ENCODE results near the gene GALNT8.

- TF ChIP-seq EZH2 (IDR thresholded peaks at IDR 0.05; ENCODE audit: low read depth, unreplicated experiment) (no peak), CREB1 (CRISPR knock-in tag; IDR thresholded peaks at IDR 0.05; ENCODE audit: low read depth) (no peak), REST (IDR thresholded peaks at IDR 0.05; ENCODE audit: unreplicated experiment) (no peak), EZH2phosphoT487 (IDR thresholded peaks at IDR 0.05; ENCODE audit: unreplicated experiment) (no peak), POLR2AphosphoS5 (IDR thresholded peaks at IDR 0.05; ENCODE audit: low read depth) (no peak)
- TF ChIP-seq, protein P1, sequence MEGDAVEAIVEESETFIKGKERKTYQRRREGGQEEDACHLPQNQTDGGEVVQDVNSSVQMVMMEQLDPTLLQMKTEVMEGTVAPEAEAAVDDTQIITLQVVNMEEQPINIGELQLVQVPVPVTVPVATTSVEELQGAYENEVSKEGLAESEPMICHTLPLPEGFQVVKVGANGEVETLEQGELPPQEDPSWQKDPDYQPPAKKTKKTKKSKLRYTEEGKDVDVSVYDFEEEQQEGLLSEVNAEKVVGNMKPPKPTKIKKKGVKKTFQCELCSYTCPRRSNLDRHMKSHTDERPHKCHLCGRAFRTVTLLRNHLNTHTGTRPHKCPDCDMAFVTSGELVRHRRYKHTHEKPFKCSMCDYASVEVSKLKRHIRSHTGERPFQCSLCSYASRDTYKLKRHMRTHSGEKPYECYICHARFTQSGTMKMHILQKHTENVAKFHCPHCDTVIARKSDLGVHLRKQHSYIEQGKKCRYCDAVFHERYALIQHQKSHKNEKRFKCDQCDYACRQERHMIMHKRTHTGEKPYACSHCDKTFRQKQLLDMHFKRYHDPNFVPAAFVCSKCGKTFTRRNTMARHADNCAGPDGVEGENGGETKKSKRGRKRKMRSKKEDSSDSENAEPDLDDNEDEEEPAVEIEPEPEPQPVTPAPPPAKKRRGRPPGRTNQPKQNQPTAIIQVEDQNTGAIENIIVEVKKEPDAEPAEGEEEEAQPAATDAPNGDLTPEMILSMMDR (conservative IDR thresholded peaks at IDR 0.05; ENCODE audit: low read depth in 2 of 2), result no peak
- TF ChIP-seq, protein P2, sequence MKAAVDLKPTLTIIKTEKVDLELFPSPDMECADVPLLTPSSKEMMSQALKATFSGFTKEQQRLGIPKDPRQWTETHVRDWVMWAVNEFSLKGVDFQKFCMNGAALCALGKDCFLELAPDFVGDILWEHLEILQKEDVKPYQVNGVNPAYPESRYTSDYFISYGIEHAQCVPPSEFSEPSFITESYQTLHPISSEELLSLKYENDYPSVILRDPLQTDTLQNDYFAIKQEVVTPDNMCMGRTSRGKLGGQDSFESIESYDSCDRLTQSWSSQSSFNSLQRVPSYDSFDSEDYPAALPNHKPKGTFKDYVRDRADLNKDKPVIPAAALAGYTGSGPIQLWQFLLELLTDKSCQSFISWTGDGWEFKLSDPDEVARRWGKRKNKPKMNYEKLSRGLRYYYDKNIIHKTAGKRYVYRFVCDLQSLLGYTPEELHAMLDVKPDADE (IDR thresholded peaks at IDR 0.05), result no peak
Observed at GRCh38 chr12:4723226-4723625, 3.0 kb downstream of the GALNT8 start.
